ENCODE measurements around the gene GOLGA6L4. TPM values are rescaled to one million over a fixed set of nuclear protein-coding genes. Genes with fewer than 3 reads are reported as not detected.

Gene GOLGA6L4
- total and polyA plus RNA-seq, 2 of the 4 experiments (the other 2 are of a cell fraction): 0.54 to 2.1 TPM

Small RNAs within 50 kb of the gene (microRNA-seq; reads per million reads assigned to microRNA genes)
- gene RN7SL331P (ENCODE audit: insufficient read depth, insufficient read length): not detected
- not detected for gene UBE2Q2P8 (ENCODE audit: insufficient read depth, insufficient read length)

Small RNAs within 50 kb of the gene (small RNA-seq; reads per million reads assigned to genes)
- gene RN7SL331P: 0 reads per million in 5 experiments
- gene UBE2Q2P8: 0 reads per million in 5 experiments
